ENCODE results near the gene DNAAF8.
"Not testable (repeated sequence)": the region's sequence is repeated elsewhere in the genome, so short reads cannot be mapped to it uniquely, and the experiment has no call there.

Gene DNAAF8

DNA sequence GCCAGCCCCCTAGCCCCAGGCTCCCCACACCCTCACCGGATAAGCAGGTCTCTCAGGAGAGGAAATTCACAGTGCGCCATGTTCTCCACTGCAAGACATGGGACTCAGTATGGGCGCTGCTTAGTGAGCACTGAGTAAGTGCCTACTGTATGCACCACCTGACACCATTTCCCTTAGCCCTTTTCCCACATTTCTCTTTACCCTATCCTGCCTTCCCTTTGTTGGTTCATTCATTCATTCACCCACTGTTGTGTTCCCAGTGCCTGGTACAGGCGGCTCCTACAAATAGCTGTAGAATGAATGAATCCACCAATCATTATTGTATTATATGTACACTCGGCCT, 43.7 kb downstream of the DNAAF8 start:
- Histone ChIP-seq H3K9ac (ENCODE audit: low read depth, low read length) (no peak overlapping the region), H3K4me2 (ENCODE audit: low read length) (no peak overlapping the region), H3K36me3 (ENCODE audit: insufficient read depth, low read length) (no peaks in the 10 kb centered on the region), H3K4me1 (ENCODE audit: control insufficient read depth, insufficient read depth, low read length) (no peaks in the 10 kb centered on the region), H3K27me3 (ENCODE audit: control insufficient read depth, insufficient read depth, low read length) (peaks cover 2% of the 10 kb centered on the region), H3K4me3 (ENCODE audit: low read length) (no peak overlapping the region), H3K9me3 (replicated peaks; ENCODE audit: low read length) (no peaks in the 10 kb centered on the region)

- Histone ChIP-seq H3K27me3 (ENCODE audit: control insufficient read depth, insufficient read depth, low read length) (peaks cover under 1% of the 10 kb centered on the region), H3K36me3 (ENCODE audit: insufficient read depth, low read length) (no peaks in the 10 kb centered on the region), H3K9ac (ENCODE audit: low read depth, low read length) (no peak overlapping the region), H3K4me2 (ENCODE audit: low read length) (no peak overlapping the region), H3K4me3 (ENCODE audit: low read length) (no peak overlapping the region), H3K4me1 (ENCODE audit: control insufficient read depth, insufficient read depth, low read length) (no peaks in the 10 kb centered on the region), H3K9me3 (replicated peaks; ENCODE audit: low read length) (no peaks in the 10 kb centered on the region)
Observed at GRCh38 chr16:4780235-4780634, 45.9 kb downstream of the DNAAF8 start.

DNA sequence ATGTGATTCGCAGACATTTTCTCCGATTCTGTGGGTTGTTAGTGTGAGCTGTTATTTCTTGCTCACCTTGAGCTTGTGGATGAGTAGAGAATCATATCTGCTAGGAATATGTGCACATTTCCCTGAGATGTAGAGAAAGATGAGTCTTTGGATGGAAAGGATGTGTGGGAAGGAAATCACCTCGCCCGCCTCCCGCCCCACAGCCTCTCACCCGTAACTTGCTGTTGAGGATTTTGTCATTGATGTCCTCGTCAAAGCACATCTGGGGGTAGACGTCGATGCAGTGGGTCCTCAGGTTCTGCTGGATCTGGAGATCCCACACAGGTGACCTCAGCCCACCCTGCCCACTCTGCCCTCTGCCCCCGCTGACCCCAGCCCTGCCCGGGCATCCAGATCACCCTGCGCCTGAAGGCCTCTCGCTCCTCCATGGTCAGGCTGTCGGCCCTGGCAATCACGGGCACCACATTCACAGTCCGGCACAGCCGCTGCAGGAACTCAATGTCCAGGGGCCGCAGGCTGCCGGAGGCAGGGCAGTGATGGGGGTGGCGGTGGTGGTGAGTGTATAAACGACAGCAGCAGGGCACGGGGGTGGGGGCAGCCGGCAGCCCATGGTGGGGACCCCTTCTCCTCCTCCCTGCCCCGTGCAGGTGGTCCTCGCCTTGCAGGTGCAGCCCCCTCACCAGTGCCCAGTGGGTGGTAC, 49.1 kb downstream of the DNAAF8 start:
- Histone ChIP-seq H3K36me3 (ENCODE audit: insufficient read depth, low read length) (no peaks in the 10 kb centered on the region), H3K9ac (ENCODE audit: low read depth, low read length) (no peak overlapping the region), H3K9me3 (replicated peaks; ENCODE audit: low read length) (no peaks in the 10 kb centered on the region), H3K27me3 (ENCODE audit: control insufficient read depth, insufficient read depth, low read length) (no peaks in the 10 kb centered on the region), H3K4me3 (ENCODE audit: low read length) (no peak overlapping the region), H3K4me2 (ENCODE audit: low read length) (no peak overlapping the region), H3K4me1 (ENCODE audit: control insufficient read depth, insufficient read depth, low read length) (no peaks in the 10 kb centered on the region)

DNA sequence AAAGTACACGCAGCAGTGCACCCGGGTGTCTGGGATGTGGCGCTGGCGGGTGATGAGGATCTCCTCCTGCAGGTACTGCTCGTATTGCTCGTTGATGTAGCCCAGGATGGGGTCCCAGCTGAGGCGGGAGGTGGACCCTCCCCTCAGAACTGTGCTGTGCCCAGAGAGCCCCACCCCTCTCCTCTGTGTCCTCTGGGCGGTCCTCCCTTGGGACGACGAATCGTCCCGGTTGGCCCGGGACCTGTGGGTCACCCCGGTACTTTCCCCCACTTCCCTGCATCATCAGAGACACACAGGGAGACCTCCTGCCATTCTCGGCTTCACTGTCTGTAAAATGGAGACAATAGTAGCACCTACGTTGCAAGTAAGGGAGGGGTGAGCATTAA, 49.6 kb downstream of the DNAAF8 start:
- Histone ChIP-seq H3K27me3 (ENCODE audit: control insufficient read depth, insufficient read depth, low read length) (no peaks in the 10 kb centered on the region), H3K4me3 (ENCODE audit: low read length) (no peak overlapping the region), H3K4me2 (ENCODE audit: low read length) (no peak overlapping the region), H3K9ac (ENCODE audit: low read depth, low read length) (no peak overlapping the region), H3K4me1 (ENCODE audit: control insufficient read depth, insufficient read depth, low read length) (no peaks in the 10 kb centered on the region), H3K9me3 (replicated peaks; ENCODE audit: low read length) (no peaks in the 10 kb centered on the region), H3K36me3 (ENCODE audit: insufficient read depth, low read length) (no peaks in the 10 kb centered on the region)

DNA sequence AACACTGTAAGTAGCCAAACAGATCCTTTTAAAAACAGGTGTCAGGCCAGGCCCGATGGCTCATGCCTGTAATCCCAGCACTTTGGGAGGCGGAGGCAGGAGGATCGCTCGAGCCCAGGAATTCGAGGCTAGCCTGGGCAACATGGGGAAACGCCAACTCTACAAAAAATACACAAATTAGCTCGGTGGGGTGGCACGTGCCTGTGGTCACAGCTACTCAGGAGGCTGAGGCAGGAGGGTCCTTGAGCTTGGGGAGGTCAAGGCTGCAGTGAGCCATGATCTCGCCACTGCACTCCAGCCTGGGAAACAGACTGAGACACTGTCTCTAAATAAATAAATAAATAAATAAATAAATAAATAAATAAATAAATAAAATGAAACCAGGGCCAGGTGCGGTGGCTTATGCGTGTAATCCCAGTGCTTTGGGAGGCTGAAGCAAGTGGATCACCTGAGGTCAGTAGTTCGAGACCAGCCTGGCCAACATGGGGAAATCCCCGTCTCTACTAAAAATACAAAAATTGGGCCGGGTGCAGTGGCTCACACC, 50.2 kb downstream of the DNAAF8 start:
- not testable (repeated sequence) for H3K36me3 ChIP-seq (ENCODE audit: insufficient read depth, low read length); H3K4me3 ChIP-seq (ENCODE audit: low read length); H3K4me1 ChIP-seq (ENCODE audit: control insufficient read depth, insufficient read depth, low read length); H3K9me3 ChIP-seq (replicated peaks; ENCODE audit: low read length); H3K4me2 ChIP-seq (ENCODE audit: low read length); H3K9ac ChIP-seq (ENCODE audit: low read depth, low read length); H3K27me3 ChIP-seq (ENCODE audit: control insufficient read depth, insufficient read depth, low read length)

GRCh38 chr16:4785758-4786433, 51.6 kb downstream of the DNAAF8 start:
- Histone ChIP-seq H3K4me1 (ENCODE audit: control insufficient read depth, insufficient read depth, low read length) (no peaks in the 10 kb centered on the region), H3K27me3 (ENCODE audit: control insufficient read depth, insufficient read depth, low read length) (no peaks in the 10 kb centered on the region), H3K4me2 (ENCODE audit: low read length) (no peak overlapping the region), H3K9ac (ENCODE audit: low read depth, low read length) (no peak overlapping the region), H3K36me3 (ENCODE audit: insufficient read depth, low read length) (no peaks in the 10 kb centered on the region), H3K9me3 (replicated peaks; ENCODE audit: low read length) (no peaks in the 10 kb centered on the region), H3K4me3 (ENCODE audit: low read length) (no peak overlapping the region)

DNA sequence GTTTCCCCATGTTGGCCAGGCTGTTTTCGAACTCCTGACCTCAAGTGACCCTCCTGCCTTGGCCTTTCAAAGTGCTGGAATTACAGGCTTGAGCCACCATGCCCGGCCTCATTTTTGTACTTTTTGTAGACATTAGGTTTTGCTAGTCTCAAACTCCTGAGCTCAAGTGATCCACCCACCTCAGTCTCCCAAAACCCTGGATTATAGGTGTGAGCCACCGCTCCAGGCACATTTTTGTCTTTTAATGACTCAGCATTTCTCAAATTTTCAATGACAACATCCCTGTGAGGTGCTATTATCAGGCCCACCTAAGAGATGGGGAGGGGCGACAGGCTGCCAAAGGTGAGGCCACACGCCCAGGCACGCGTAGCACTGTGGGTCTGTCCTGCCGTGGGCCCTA, 52.7 kb downstream of the DNAAF8 start:
- no peaks in the 10 kb centered on the region for H3K4me1 ChIP-seq (ENCODE audit: control insufficient read depth, insufficient read depth, low read length)
- no peak overlapping the region for H3K4me2 ChIP-seq (ENCODE audit: low read length)
- no peaks in the 10 kb centered on the region for H3K36me3 ChIP-seq (ENCODE audit: insufficient read depth, low read length)

DNA sequence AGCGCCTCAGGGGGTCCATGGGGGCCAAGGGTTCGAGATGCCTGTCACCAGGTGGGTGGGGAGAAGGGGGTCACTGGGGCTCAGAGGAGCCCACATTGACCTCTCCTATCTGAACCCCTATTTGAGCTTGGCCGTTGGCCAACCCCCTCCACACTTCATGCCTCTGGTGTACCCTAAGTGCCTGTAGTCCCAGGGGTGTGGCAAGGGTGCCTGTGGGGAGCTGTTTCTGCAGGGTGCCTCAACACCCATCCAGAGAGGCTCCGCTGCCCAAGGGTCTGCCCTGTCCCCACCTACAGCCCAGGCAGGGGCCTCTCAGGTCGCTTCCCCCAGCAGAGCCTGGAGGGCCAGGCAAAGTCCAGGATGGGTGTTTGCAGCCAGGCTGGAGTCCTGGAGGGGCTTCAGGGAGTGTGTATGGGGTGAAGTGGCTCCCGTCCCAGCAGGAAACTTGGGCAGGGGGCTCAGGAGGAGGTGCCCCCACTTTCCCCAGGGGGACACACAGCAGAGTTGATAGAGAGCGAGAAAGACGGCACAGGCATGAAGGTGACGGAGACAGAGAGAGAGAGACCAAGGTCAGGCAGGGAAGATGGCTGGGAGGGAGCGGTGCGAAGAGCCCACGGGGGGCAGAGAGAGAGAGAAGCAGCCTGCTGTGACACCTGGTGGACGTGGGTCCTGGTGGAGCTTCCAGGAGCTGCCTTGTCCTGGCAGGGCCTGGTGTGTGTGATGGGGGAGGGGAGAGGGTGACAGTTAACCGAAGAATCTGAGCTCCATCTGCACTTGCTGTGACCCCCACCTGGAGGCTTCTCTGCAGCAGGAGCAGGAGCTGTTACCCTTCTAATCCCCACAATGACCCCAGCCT, 53.5 kb downstream of the DNAAF8 start, which contains the start of gene SEPTIN12:
Gene SEPTIN12 (minus strand): TSS at position 719 of the 856 bp plus-strand sequence. CDS start 700 bp downstream, at position 19.
- Histone ChIP-seq H3K4me2 (ENCODE audit: low read length) (no peak within 1 kb of the TSS), H3K27me3 (ENCODE audit: control insufficient read depth, insufficient read depth, low read length) (no peaks in the 10 kb centered on the region), H3K9me3 (replicated peaks; ENCODE audit: low read length) (no peaks in the 10 kb centered on the region), H3K9ac (ENCODE audit: low read depth, low read length) (no peak within 1 kb of the TSS), H3K4me1 (ENCODE audit: control insufficient read depth, insufficient read depth, low read length) (no peaks in the 10 kb centered on the region), H3K36me3 (ENCODE audit: insufficient read depth, low read length) (no peaks in the 10 kb centered on the region), H3K4me3 (ENCODE audit: low read length) (no peak within 1 kb of the TSS)

More for the DNA sequence above, 52.7 kb downstream of the DNAAF8 start:
- H3K27me3 ChIP-seq (ENCODE audit: control insufficient read depth, insufficient read depth, low read length): no peaks in the 10 kb centered on the region
- no peak overlapping the region for H3K9ac ChIP-seq (ENCODE audit: low read depth, low read length)
- no peaks in the 10 kb centered on the region for H3K9me3 ChIP-seq (replicated peaks; ENCODE audit: low read length)
- H3K4me3 ChIP-seq (ENCODE audit: low read length): no peak overlapping the region

DNA sequence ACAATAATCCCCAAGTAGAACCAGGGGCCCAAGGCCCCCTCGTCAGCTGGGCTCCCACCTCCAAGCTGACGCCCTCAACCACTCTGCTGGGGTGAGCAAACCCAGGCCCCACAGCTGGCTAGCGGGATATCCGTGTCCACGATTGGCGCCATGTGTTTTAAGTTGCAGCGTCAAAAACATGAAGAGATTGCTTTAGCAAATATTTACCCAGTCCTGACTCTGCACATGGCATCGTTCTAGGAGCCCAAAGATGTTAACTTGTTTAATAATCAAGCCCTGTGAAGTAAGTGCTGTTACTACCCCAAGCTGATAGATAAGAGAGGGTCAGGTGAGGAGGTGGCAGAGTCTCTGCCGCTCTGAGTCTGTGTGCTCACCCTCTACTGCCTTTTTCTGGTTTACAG, 54.2 kb downstream of the DNAAF8 start:
- no peaks in the 10 kb centered on the region for H3K9me3 ChIP-seq (replicated peaks; ENCODE audit: low read length)
- no peak overlapping the region for H3K4me3 ChIP-seq (ENCODE audit: low read length)
- H3K9ac ChIP-seq (ENCODE audit: low read depth, low read length): no peak overlapping the region
- no peaks in the 10 kb centered on the region for H3K27me3 ChIP-seq (ENCODE audit: control insufficient read depth, insufficient read depth, low read length)
- H3K4me1 ChIP-seq (ENCODE audit: control insufficient read depth, insufficient read depth, low read length): no peaks in the 10 kb centered on the region
- H3K4me2 ChIP-seq (ENCODE audit: low read length): no peak overlapping the region
- H3K36me3 ChIP-seq (ENCODE audit: insufficient read depth, low read length): no peaks in the 10 kb centered on the region

DNA sequence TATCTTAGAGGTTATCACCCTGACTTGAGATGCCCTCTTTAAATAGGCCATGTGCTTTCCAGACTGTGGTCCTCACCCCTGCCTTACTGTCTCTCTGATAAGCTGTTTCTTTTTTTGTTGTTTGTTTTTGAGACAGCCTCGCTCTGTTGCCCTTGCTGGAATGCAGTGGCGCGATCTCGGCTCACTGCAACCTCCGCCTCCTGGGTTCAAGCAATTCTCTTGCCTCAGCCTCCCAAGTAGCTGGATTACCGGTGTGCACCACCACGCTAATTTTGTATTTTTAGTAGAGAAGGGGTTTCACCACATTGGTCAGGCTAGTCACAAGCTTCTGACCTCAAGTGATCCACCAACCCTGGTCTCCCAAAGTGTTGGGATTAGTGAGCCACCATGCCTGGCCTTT, 54.6 kb downstream of the DNAAF8 start:
- Histone ChIP-seq H3K4me3 (ENCODE audit: low read length) (no peak overlapping the region), H3K4me1 (ENCODE audit: control insufficient read depth, insufficient read depth, low read length) (no peaks in the 10 kb centered on the region), H3K36me3 (ENCODE audit: insufficient read depth, low read length) (no peaks in the 10 kb centered on the region), H3K4me2 (ENCODE audit: low read length) (no peak overlapping the region), H3K9ac (ENCODE audit: low read depth, low read length) (no peak overlapping the region), H3K9me3 (replicated peaks; ENCODE audit: low read length) (no peaks in the 10 kb centered on the region), H3K27me3 (ENCODE audit: control insufficient read depth, insufficient read depth, low read length) (no peaks in the 10 kb centered on the region)

DNA sequence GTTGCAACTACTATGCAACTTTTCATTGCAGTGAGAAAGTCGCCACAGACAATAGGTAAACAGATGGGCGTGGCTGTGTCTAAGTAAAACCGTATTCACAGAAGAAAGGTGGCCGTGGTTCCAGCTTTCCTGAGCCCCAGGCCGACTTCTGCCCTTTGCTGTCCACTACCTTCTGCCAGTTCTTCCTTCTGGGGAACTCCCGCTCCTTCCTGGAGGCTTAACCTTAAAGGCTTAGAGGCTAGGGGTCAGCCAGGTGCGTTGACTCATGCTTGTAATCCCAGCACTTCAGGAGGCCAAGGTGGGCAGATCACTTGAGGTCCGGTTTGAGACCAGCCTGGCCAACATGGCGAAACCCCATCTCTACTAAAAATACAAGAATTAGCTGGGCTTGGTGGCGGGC, 55.9 kb downstream of the DNAAF8 start:
- no peaks in the 10 kb centered on the region for H3K9me3 ChIP-seq (replicated peaks; ENCODE audit: low read length)
- no peak overlapping the region for H3K4me3 ChIP-seq (ENCODE audit: low read length)
- no peaks in the 10 kb centered on the region for H3K27me3 ChIP-seq (ENCODE audit: control insufficient read depth, insufficient read depth, low read length)
- no peaks in the 10 kb centered on the region for H3K36me3 ChIP-seq (ENCODE audit: insufficient read depth, low read length)
- no peak overlapping the region for H3K4me2 ChIP-seq (ENCODE audit: low read length)
- H3K4me1 ChIP-seq (ENCODE audit: control insufficient read depth, insufficient read depth, low read length): no peaks in the 10 kb centered on the region
- H3K9ac ChIP-seq (ENCODE audit: low read depth, low read length): no peak overlapping the region
